GM21528 (cell line): ENCODE data around the gene HSPB9.

Experiments
- ATAC-seq: cut with Tn5 transposase; IDR thresholded peaks from one replicate; pipeline ENCODE4 v1.9.1; 2021; ENCODE audit warnings: mild to moderate bottlenecking, moderate library complexity; ENCODE audit not compliant: unreplicated experiment, low FRiP score

The HSPB9 gene

GRCh38 chr17:42098730-42099399, 23.7 kb upstream of the HSPB9 start:
- no peak for ATAC-seq

- no peak for ATAC-seq
Observed at GRCh38 chr17:42101513-42102292, 20.9 kb upstream of the HSPB9 start.

- no peak for ATAC-seq
Observed at GRCh38 chr17:42103221-42103954, 19.2 kb upstream of the HSPB9 start.

- no peak for ATAC-seq
Observed at GRCh38 chr17:42104264-42104663, 18.3 kb upstream of the HSPB9 start.

- no peak for ATAC-seq
Observed at GRCh38 chr17:42106009-42106408, 16.6 kb upstream of the HSPB9 start.

GRCh38 chr17:42107124-42107523, 15.5 kb upstream of the HSPB9 start:
- ATAC-seq: no peak

GRCh38 chr17:42107597-42108576, 14.7 kb upstream of the HSPB9 start:
- ATAC-seq: peak; percentile 62

- ATAC-seq: no peak
Observed at GRCh38 chr17:42109086-42109485, 13.5 kb upstream of the HSPB9 start.

- ATAC-seq: no peak
Observed at GRCh38 chr17:42110301-42111264, 12.0 kb upstream of the HSPB9 start.

- no peak for ATAC-seq
Observed at GRCh38 chr17:42111265-42111636, 11.4 kb upstream of the HSPB9 start.

- no peak for ATAC-seq
Observed at GRCh38 chr17:42111871-42112551, 10.6 kb upstream of the HSPB9 start.

GRCh38 chr17:42112552-42113176, 9.9 kb upstream of the HSPB9 start, which contains the start of gene DHX58:
Gene DHX58 (minus strand): TSS chr17:42112714. CDS start chr17:42111892, 822 bp downstream.
- ATAC-seq: peak; percentile 48

- no peak for ATAC-seq
Observed at GRCh38 chr17:42113293-42114069, 9.1 kb upstream of the HSPB9 start.

GRCh38 chr17:42114118-42114517, 8.5 kb upstream of the HSPB9 start:
- no peak for ATAC-seq

- ATAC-seq: no peak
Observed at GRCh38 chr17:42116705-42117396, 5.8 kb upstream of the HSPB9 start.

- ATAC-seq: no peak
Observed at GRCh38 chr17:42117397-42118125, 5.0 kb upstream of the HSPB9 start.
